Hypothalamus (tissue), 51 donors: Measurements from ENCODE around the gene NEFH.

Experiments used
- DNase-seq, 51 donors: peaks; one replicate each; lab custom pipeline; 2025; lab: John Stamatoyannopoulos, UW

Gene NEFH

DNA sequence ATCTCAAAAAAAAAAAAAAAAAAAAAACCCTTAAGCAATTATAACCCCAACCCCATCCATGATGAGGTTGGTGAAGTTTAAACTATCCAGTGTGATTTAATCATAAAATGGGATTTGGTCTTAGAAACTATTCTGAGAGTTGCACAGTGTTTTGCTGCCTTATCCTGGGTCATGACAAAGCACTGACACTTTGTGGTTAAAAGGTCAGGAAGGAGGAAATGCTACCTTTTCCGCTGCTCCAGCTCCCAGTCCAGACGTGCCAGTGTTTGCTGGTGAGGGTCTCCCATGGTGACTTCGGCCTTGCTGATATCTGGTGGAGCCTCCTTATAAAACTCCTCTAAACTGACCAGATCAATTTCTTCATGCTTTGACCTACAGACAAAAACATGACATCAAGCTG lies 59.1 kb downstream of the NEFH start:
- no peak for DNase-seq
